Activated naive CD8-positive, alpha-beta T cell treated with anti-CD3 and anti-CD28 coated beads, Interleukin-2, amount 10 ng/mL, durations not matched to agents 7 days and 5 days (primary cell): ENCODE measurements around the gene DCX. TPM values are rescaled to one million over a fixed set of nuclear protein-coding genes. Genes with fewer than 3 reads are reported as not detected.
"Not testable (repeated sequence)": the region's sequence is repeated elsewhere in the genome, so short reads cannot be mapped to it uniquely, and the experiment has no call there.

Source experiments
- ATAC-seq: fragments of 150-1000 bp; cut with Tn5 transposase; one replicate; pipeline ENCODE4 v1.10.0; 2021; ENCODE audit warnings: low read depth, moderate library complexity
- POLR2A ChIA-PET: fragments of 350-600 bp; sonication (Branson Sonifier 250); formaldehyde crosslinking; loops from one replicate; lab custom pipeline; 2021; ENCODE audit warnings: antibody characterized with exemption; lab: Charles Lee
- DNase-seq: peaks from one replicate; pipeline ENCODE4 v3.0.0; 2021
- H3K27ac Mint-ChIP-seq: one replicate; pipeline ENCODE4 v1.8.0; 2022; ENCODE audit warnings: mild to moderate bottlenecking, mixed read lengths
- H3K27me3 Mint-ChIP-seq: one replicate; pipeline ENCODE4 v1.8.0; 2022; ENCODE audit warnings: mild to moderate bottlenecking, moderate library complexity, mixed read lengths
- H3K36me3 Mint-ChIP-seq: one replicate; pipeline ENCODE4 v1.8.0; 2021; ENCODE audit warnings: mild to moderate bottlenecking, mixed read lengths
- H3K4me1 Mint-ChIP-seq: one replicate; pipeline ENCODE4 v1.8.0; 2021; ENCODE audit warnings: mixed read lengths
- H3K4me3 Mint-ChIP-seq: one replicate; pipeline ENCODE4 v1.8.0; 2022; ENCODE audit warnings: mild to moderate bottlenecking, moderate library complexity, mixed read lengths
- H3K9me3 Mint-ChIP-seq: one replicate; pipeline ENCODE4 v1.8.0; 2021; ENCODE audit warnings: mixed read lengths
- total RNA-seq, 2 experiments: library from RNA; stranded (reverse); gene quantifications; one replicate each; pipeline ENCODE4 v1.2.3, GENCODE V29; 2021

The DCX gene
- total RNA-seq, 2 experiments from 2014 or later, result not detected

DNA sequence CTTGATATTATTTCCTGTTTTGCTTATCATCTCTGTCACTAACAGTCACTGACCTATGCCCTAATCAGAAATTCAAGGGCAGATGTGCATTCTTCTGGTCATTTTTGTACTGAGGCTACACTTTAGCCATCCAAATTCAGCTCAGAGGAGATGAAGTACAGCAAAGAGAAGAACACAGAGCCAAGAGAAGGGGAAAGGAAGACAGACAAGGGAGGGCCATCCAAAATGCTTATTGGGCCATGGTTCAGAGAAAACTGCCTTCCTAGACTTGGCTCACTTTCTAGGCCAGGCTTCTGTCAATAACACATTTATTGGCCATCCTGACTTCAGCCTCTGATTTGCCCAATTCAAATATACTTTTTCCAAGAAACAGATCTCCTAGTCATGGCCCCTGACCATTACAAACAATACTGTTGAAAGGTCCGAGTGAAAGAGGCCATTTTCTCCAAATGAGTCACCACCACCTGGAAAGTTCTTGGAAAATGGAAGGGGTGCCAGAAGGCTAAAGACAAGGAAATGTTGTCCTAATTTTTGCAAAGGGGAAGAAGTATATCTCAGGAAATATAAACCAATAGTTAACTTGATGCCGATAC lies 56.4 kb downstream of the DCX start:
- Mint-ChIP-seq H3K36me3 (no peaks in the 10 kb centered on the region), H3K9me3 (no peaks in the 10 kb centered on the region), H3K4me1 (no peaks in the 10 kb centered on the region), H3K4me3 (no peak overlapping the region), H3K27ac (no peak overlapping the region), H3K27me3 (no peaks in the 10 kb centered on the region)
- POLR2A ChIA-PET, result no interaction called here
- DNase-seq (no peak), ATAC-seq (no peak)

DNA sequence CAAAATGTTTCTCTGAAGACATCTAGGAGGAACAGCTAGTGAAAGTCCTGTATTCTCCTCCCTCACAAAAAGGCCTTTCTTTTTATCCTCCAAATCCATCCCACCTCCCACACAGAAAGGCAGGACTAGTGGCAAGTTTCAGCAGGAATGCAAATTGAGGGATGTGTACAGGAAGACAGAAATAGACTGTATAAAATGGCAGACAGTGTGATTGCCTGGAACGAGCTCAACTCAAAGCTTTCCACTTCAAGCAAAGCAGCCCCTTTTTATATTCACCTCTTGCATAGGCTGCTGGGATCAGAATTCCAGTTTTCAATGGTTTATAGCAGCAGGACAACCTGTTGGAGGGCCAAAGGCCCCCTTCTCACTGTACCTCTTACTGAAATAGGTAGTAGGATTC lies 57.5 kb downstream of the DCX start:
- no peak for DNase-seq
- H3K9me3 Mint-ChIP-seq, result no peaks in the 10 kb centered on the region
- H3K4me1 Mint-ChIP-seq, result no peaks in the 10 kb centered on the region
- ATAC-seq, result no peak
- POLR2A ChIA-PET, result no interaction called here
- no peaks in the 10 kb centered on the region for H3K27me3 Mint-ChIP-seq
- H3K36me3 Mint-ChIP-seq, result no peaks in the 10 kb centered on the region
- H3K27ac Mint-ChIP-seq, result no peak overlapping the region
- H3K4me3 Mint-ChIP-seq, result no peak overlapping the region

DNA sequence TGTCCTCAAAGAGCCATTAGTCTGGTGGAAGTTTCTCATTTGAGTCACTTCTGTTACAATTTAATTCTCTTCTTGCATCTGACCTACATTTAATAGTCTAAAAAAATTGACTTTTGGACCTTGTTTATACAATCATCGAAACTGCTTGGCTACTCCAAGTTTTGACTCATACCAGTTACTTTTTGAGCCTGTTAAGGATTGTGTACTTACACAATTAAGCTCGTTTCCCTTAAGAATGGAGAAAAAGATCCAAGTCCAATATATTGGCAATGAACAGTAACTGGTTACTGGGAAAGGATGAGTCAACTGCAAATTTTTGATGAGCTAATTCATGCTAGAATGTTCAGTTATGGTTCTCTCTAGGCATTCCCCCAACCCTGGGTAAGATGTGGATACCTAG lies 58.2 kb downstream of the DCX start:
- ATAC-seq (no peak), DNase-seq (no peak)
- no peaks in the 10 kb centered on the region for H3K9me3 Mint-ChIP-seq
- H3K27ac Mint-ChIP-seq, result no peak overlapping the region
- no peak overlapping the region for H3K4me3 Mint-ChIP-seq
- H3K4me1 Mint-ChIP-seq, result no peaks in the 10 kb centered on the region
- POLR2A ChIA-PET, result no interaction called here
- H3K36me3 Mint-ChIP-seq, result no peaks in the 10 kb centered on the region
- H3K27me3 Mint-ChIP-seq, result no peaks in the 10 kb centered on the region

DNA sequence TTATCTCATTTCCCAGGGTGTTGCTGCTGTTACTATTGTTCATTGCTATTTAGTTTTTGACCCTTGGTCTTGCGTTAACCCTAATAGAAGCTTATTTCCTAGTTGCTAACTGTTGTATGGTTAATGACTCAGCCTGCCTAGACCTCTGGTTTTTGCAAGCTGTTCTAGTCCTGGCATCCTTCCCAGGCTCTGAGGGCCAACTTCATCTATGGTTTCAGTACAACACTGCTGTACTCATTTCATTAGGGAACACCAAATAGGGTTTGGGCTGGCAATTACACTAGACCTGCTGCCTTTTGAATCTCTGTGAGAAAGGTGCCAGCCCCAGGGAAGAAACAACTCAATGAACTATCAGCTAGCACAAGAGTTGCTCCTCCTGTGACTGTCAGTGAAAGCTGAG lies 59.6 kb downstream of the DCX start:
- Mint-ChIP-seq H3K27me3 (no peaks in the 10 kb centered on the region), H3K36me3 (no peaks in the 10 kb centered on the region), H3K4me1 (no peaks in the 10 kb centered on the region), H3K9me3 (no peaks in the 10 kb centered on the region), H3K27ac (no peak overlapping the region), H3K4me3 (no peak overlapping the region)
- POLR2A ChIA-PET, result no interaction called here
- no peak for ATAC-seq
- DNase-seq, result no peak

DNA sequence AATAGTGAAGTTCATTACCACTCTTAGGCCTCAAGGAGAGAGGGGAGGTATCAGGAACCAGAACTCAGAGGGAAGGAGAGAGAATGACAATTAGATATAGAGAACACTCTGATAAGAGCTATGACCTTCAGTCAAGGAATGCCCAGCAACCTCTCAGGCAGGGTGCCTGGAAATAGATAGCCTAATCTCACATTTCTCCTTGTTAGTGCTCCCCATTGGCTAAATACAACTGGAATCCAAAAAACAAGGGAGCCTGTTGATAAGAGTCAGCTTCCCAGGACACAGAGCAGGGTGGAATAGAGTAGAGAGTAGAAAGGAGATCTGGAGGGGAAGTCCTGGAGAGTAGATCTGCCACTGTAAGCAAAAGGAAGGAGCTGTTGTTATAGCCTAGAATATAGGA lies 62.1 kb downstream of the DCX start:
- no peak for DNase-seq
- no peaks in the 10 kb centered on the region for H3K9me3 Mint-ChIP-seq
- no peak overlapping the region for H3K4me3 Mint-ChIP-seq
- H3K27me3 Mint-ChIP-seq, result no peaks in the 10 kb centered on the region
- no peak for ATAC-seq
- POLR2A ChIA-PET, result no interaction called here
- H3K27ac Mint-ChIP-seq, result no peak overlapping the region
- no peaks in the 10 kb centered on the region for H3K4me1 Mint-ChIP-seq
- no peaks in the 10 kb centered on the region for H3K36me3 Mint-ChIP-seq

DNA sequence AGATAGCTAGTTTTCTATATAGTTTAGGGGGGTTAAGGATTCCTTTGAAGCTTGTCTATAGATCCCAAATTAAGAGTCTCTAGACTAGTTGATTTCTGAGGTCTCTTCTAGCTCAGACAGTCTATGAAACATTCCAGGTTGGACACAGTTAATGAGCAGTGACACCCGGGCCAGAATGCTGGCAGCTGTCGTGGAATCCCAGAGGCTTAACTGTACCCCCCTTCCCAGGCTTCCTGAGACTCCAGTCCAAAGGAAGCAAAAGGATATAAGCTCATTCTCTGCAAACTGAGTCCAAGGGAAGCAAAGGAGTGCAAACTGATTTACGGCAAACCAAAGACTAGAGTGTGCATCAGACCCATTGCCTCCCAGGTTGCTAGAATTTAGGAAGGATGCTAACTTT lies 62.9 kb downstream of the DCX start:
- DNase-seq, result no peak
- Mint-ChIP-seq H3K9me3 (no peaks in the 10 kb centered on the region), H3K4me3 (no peak overlapping the region), H3K27ac (no peak overlapping the region), H3K4me1 (no peaks in the 10 kb centered on the region), H3K36me3 (no peaks in the 10 kb centered on the region), H3K27me3 (no peaks in the 10 kb centered on the region)
- ATAC-seq, result no peak
- POLR2A ChIA-PET, result no interaction called here

DNA sequence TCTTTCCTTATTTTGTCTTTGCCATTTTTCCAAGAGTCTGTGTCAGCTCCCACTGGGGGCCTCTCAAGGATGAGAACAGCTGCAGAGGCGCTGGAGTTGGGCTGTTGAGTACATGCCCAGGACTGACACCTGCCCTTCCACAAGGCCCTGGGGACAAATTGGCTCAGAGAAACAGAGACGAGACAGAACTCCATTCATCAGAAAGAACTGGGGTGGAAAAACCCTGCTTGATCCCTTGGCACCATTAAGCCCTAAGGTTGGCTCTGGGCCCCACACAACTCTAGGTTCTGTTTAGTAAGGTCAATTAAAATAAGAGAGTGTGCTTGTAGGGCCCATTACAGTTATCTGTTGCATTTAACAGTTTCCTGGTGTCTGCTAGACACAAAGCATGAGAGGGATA lies 63.6 kb downstream of the DCX start:
- Mint-ChIP-seq H3K27me3 (no peaks in the 10 kb centered on the region), H3K4me3 (no peak overlapping the region), H3K27ac (no peak overlapping the region), H3K36me3 (no peaks in the 10 kb centered on the region), H3K9me3 (no peaks in the 10 kb centered on the region), H3K4me1 (no peaks in the 10 kb centered on the region)
- ATAC-seq (no peak), DNase-seq (no peak)
- POLR2A ChIA-PET, result no interaction called here

DNA sequence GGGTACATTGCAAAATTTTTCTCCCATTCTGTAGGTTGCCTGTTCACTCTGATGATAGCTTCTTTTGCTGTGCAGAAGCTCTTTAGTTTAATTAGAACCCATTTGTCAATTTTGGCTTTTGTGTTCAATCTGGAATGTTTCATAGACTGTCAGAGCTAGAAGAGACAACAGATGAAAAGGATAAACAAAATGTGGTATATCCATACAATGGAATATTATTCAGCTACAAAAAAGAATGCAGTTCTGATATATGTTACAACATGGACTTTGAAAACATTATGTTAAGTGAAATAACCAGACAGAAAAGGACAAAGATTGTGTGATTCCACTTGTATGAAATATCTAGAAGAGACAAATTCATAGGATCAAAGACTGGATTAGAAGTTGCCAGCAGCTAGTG lies 65.8 kb downstream of the DCX start:
- H3K4me1 Mint-ChIP-seq, H3K27ac Mint-ChIP-seq, H3K36me3 Mint-ChIP-seq, ATAC-seq, H3K9me3 Mint-ChIP-seq, POLR2A ChIA-PET, H3K4me3 Mint-ChIP-seq, H3K27me3 Mint-ChIP-seq, DNase-seq: not testable (repeated sequence)

DNA sequence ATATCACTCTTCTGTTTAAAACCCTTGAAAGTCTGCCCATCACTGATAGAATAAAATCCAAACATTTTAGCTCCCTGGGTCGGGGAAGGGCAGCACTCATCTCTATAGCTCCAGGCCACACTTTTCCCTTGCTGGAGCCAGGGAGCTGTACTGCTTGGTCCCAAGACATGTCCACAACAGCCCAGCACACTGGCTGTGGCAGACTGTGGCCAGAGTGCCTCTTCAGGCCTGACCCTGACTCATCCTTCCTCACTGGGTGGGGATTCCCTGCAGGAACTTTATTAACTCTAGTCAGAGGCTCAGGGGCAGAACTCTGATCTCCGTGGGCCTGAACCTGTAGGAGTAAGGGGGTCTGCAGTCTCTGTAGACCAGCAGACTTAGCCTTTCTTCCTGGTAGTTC lies 71.9 kb downstream of the DCX start:
- H3K36me3 Mint-ChIP-seq, result no peaks in the 10 kb centered on the region
- no peak overlapping the region for H3K27ac Mint-ChIP-seq
- no peaks in the 10 kb centered on the region for H3K4me1 Mint-ChIP-seq
- POLR2A ChIA-PET, result no interaction called here
- no peak overlapping the region for H3K4me3 Mint-ChIP-seq
- peaks cover 2% of the 10 kb centered on the region for H3K9me3 Mint-ChIP-seq
- no peak for ATAC-seq
- DNase-seq, result no peak
- peaks cover 6% of the 10 kb centered on the region for H3K27me3 Mint-ChIP-seq

DNA sequence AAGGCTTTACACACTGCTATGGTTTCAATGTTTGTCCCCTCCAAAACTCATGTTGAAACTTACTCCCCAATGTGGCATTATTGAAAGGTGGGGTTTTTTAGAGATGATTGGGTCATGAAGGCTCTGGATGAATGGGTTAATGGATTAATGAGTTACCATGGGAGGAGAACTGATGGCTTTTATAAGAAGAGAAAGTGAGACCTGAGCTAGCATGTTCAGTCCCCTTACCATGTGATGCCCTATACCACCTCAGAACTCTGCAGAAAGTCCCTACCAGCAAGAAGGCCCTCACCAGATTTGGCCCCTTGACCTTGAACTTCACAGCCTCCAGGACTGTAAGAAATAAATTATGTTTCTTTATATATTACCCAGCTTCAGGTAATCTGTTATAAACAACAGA lies 72.8 kb downstream of the DCX start:
- Mint-ChIP-seq H3K9me3 (peaks cover 2% of the 10 kb centered on the region), H3K27me3 (peaks cover 6% of the 10 kb centered on the region), H3K4me3 (no peak overlapping the region), H3K36me3 (no peaks in the 10 kb centered on the region), H3K4me1 (no peaks in the 10 kb centered on the region), H3K27ac (no peak overlapping the region)
- POLR2A ChIA-PET, result no interaction called here
- DNase-seq (no peak), ATAC-seq (no peak)

DNA sequence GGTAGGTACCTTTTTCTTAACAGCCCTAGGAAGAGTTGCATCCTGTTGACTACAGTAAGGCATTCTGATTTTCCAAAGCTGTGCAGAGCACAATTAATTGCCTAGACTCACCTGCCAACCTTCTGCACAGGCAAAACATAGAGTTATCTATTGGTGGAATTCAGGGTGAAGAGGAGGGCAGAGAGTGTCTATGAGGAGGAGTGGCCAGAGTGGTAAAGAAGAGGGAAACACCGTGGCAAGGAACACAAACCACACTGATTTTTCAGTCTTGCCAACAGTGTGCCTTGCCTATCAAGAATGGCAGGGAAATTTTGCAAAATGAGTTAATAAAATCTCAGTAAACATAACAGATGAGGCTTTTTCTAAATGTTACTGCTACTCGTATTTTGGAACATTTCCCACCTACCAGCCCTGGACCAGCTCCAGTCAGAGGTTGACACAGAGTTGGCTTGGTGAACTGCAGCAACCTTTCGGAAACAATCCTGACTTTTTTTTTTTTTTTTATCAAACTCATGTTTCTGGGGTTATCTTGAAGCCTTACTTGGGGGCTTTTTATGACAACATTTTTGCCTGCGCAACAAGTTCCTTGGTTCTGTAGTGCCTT lies 73.8 kb downstream of the DCX start:
- H3K4me3 Mint-ChIP-seq, result no peak overlapping the region
- no peak overlapping the region for H3K27ac Mint-ChIP-seq
- DNase-seq, result no peak
- no peaks in the 10 kb centered on the region for H3K36me3 Mint-ChIP-seq
- H3K27me3 Mint-ChIP-seq, result peaks cover 6% of the 10 kb centered on the region
- H3K4me1 Mint-ChIP-seq, result no peaks in the 10 kb centered on the region
- POLR2A ChIA-PET, result no interaction called here
- no peak for ATAC-seq
- H3K9me3 Mint-ChIP-seq, result peaks cover 2% of the 10 kb centered on the region

DNA sequence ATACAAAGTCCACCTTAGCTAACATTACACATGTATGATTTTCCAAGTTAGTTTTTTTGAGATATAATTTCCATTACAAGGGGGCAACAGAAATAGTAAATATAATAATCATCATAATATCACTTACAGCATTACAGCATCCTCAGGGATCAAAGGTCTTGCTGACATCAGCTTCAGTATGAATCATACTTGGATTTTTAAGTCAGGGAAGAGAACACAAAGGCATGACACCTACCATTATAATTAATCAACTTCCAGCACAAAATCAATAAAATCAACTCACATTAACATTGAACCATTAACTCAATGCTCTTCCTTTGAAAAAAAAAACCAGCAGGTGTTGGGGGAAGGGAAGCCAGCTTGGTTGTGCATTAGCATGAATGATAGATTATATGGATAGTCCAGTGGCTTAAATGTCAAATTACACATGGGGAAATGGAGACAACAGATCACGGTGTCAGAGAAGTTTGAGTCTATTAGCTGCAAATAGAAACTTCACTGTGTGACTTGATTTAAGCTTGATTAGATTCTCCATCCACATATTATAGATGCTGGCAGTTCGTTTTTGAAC lies 74.8 kb downstream of the DCX start:
- Mint-ChIP-seq H3K27me3 (peaks cover 6% of the 10 kb centered on the region), H3K9me3 (peaks cover 2% of the 10 kb centered on the region), H3K4me3 (no peak overlapping the region), H3K4me1 (no peaks in the 10 kb centered on the region), H3K36me3 (no peaks in the 10 kb centered on the region), H3K27ac (no peak overlapping the region)
- no peak for ATAC-seq
- no peak for DNase-seq
- POLR2A ChIA-PET, result no interaction called here

DNA sequence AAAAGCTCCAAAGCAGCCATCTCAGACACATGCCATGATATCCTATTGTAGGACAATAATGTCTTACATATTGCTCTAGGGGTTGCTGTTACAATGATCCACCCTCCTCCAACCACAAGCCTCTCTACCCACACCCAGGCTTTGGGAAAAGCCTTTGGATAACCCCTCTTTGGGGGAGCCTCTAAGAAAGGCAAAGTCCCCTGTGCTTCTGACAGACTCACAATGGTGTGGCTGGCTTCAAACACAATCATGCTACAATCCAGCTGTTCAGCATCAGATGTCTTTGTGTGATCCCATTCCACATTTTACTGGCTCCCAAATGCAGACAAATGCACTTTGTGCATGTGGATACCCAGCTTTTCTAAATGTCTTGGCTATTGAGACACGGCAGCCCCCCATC lies 75.9 kb downstream of the DCX start:
- Mint-ChIP-seq H3K4me1 (no peaks in the 10 kb centered on the region), H3K9me3 (peaks cover 2% of the 10 kb centered on the region), H3K4me3 (no peak overlapping the region), H3K27ac (no peak overlapping the region), H3K36me3 (no peaks in the 10 kb centered on the region), H3K27me3 (peaks cover 6% of the 10 kb centered on the region)
- POLR2A ChIA-PET, result no interaction called here
- no peak for DNase-seq
- no peak for ATAC-seq

DNA sequence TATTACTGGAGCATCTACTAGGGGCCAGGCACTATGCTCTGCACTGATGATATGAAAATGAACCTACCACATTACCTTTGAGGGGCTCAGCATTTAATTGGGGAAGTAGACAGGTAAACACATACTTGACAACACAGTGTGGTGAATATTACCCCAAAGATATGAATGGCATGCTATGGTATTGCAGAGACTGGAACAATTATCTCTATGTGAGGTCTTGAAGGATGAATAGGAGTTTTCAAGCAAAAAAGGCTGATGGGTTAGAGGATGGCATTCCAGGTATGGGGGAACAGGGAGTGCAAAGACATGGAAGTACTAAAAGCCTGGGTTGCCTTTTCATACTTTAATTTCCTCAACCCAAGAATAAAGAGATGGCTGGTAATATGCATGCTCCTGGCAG lies 82.6 kb downstream of the DCX start:
- Mint-ChIP-seq H3K4me1 (no peaks in the 10 kb centered on the region), H3K36me3 (no peaks in the 10 kb centered on the region), H3K4me3 (no peak overlapping the region), H3K27ac (no peak overlapping the region), H3K27me3 (no peaks in the 10 kb centered on the region), H3K9me3 (no peaks in the 10 kb centered on the region)
- POLR2A ChIA-PET, result no interaction called here
- ATAC-seq (no peak), DNase-seq (no peak)
